KOPT-K1 (cell line): ENCODE data around the gene SAMD4A.

Experiments
- H3K27ac ChIP-seq: fragments of 200-600 bp; sonication (generic); 2 replicates; pipeline ENCODE4 v1.5.1; 2016; ENCODE audit warnings: antibody characterized with exemption, mild to moderate bottlenecking, low read depth, low read length; ENCODE audit not compliant: poor library complexity, severe bottlenecking
- H3K36me3 ChIP-seq: fragments of 200-600 bp; sonication (generic); 2 replicates; pipeline ENCODE4 v1.5.1; 2017; ENCODE audit warnings: antibody characterized with exemption, mild to moderate bottlenecking, low read length, moderate library complexity; ENCODE audit not compliant: insufficient read depth
- H3K9me3 ChIP-seq: fragments of 200-600 bp; sonication (generic); 2 replicates; pipeline ENCODE4 v1.5.1; 2017; ENCODE audit warnings: antibody characterized with exemption, low read length, mild to moderate bottlenecking; ENCODE audit not compliant: insufficient read depth, poor library complexity, severe bottlenecking

Gene SAMD4A

GRCh38 chr14:54645639-54646038 is 78.7 kb downstream of the SAMD4A start:
- H3K36me3 ChIP-seq: no peaks in the 10 kb centered on the region
- no peaks in the 10 kb centered on the region for H3K9me3 ChIP-seq

GRCh38 chr14:54646626-54647025 is 79.7 kb downstream of the SAMD4A start:
- H3K9me3 ChIP-seq: no peaks in the 10 kb centered on the region
- H3K36me3 ChIP-seq: no peaks in the 10 kb centered on the region
- H3K27ac ChIP-seq: no peak overlapping the region

More at GRCh38 chr14:54645639-54646038, 78.7 kb downstream of the SAMD4A start:
- H3K27ac ChIP-seq: no peak overlapping the region

DNA sequence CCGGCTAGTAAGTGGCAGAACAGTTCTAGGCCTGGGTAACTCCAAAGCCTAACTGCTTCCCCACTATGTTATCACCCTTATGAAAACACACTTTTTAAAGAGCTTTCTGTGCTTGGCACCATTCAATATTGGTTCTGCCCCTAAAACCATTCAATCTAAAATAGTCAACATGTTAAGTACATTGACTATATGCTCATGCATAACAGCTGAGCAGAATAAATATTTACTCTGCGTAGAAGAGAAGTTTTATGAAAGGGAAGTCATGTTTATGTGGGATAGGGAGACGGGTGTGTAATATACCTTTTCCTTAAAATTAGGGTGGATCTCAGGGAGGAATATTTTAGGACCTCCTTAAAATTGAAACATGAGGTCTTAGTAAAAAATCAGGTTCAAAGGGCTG is 80.5 kb downstream of the SAMD4A start:
- H3K9me3 ChIP-seq: no peaks in the 10 kb centered on the region
- no peaks in the 10 kb centered on the region for H3K36me3 ChIP-seq
- H3K27ac ChIP-seq: no peak overlapping the region

DNA sequence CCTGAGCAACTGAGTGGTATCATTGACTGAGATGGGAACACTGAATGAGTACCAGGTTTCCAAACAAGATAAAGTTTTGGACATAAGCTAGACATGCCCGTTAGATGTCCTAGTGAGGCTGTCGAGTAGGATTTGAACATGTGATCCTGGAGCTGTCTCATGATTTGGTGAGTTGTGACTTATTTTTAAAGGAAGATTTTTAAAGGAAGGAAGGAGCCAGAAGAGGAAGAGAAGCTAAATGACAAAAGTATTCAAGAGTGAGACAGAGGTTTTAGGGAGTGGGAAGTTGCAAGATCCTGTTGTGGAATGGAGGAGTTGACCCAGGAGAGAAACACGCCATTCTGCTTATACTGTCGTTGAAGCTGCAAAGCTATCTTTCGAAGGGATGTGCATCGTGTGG is 82.1 kb downstream of the SAMD4A start:
- H3K9me3 ChIP-seq: no peaks in the 10 kb centered on the region
- H3K36me3 ChIP-seq: no peaks in the 10 kb centered on the region
- no peak overlapping the region for H3K27ac ChIP-seq

GRCh38 chr14:54650331-54650958 is 83.5 kb downstream of the SAMD4A start:
- no peaks in the 10 kb centered on the region for H3K36me3 ChIP-seq
- H3K27ac ChIP-seq: no peak overlapping the region
- no peaks in the 10 kb centered on the region for H3K9me3 ChIP-seq

GRCh38 chr14:54650959-54651351 is 84.0 kb downstream of the SAMD4A start:
- no peaks in the 10 kb centered on the region for H3K9me3 ChIP-seq
- no peaks in the 10 kb centered on the region for H3K36me3 ChIP-seq
- H3K27ac ChIP-seq: no peak overlapping the region

DNA sequence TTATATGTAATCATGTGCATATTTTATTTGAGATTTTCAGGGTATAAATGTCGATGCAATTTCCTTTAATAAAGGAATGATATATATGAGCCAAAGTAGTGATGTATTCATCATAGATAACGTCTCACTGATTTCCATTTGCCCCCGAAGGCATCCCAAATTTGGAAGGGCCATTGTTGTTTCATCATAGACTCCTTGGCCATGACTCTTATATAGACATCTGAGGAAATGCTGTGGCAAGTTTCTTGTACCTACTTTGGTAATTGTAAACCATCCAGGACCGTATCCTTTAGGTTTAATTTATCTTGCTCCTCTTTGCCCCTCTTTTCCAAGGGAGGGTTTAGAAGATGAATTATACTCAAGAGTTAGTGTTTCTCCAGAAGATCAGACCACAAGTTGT is 84.7 kb downstream of the SAMD4A start:
- H3K9me3 ChIP-seq: no peaks in the 10 kb centered on the region
- no peak overlapping the region for H3K27ac ChIP-seq
- no peaks in the 10 kb centered on the region for H3K36me3 ChIP-seq

- no peaks in the 10 kb centered on the region for H3K9me3 ChIP-seq
- no peaks in the 10 kb centered on the region for H3K36me3 ChIP-seq
- no peak overlapping the region for H3K27ac ChIP-seq
Observed at GRCh38 chr14:54652188-54652587, 85.3 kb downstream of the SAMD4A start.

- Histone ChIP-seq H3K9me3 (no peaks in the 10 kb centered on the region), H3K27ac (no peak overlapping the region), H3K36me3 (no peaks in the 10 kb centered on the region)
Observed at GRCh38 chr14:54652605-54653052, 85.7 kb downstream of the SAMD4A start.

- no peak overlapping the region for H3K27ac ChIP-seq
- no peaks in the 10 kb centered on the region for H3K36me3 ChIP-seq
- H3K9me3 ChIP-seq: no peaks in the 10 kb centered on the region
Observed at GRCh38 chr14:54653712-54654469, 87.0 kb downstream of the SAMD4A start.

DNA sequence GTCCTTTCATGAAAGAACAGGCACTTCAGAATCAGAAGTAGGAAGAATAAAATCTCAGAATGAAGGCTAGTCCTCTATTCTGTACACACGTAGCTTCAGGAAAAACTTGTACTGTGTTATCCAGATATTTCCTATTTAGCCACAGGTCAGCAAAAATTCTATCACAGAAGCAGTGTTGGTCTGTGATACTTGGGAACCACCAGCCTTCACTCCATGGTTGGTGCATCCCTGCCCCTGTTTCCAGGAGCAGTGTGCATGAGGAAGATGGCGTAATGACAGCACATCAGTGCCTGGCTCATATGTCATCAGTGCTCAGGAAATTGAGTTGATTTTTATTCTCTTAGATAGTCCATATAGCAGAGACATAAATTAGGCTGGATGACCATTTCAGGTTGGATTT is 87.7 kb downstream of the SAMD4A start:
- Histone ChIP-seq H3K36me3 (no peaks in the 10 kb centered on the region), H3K9me3 (no peaks in the 10 kb centered on the region), H3K27ac (no peak overlapping the region)

GRCh38 chr14:54658836-54659235 is 91.9 kb downstream of the SAMD4A start:
- Histone ChIP-seq H3K27ac (no peak overlapping the region), H3K36me3 (no peaks in the 10 kb centered on the region), H3K9me3 (no peaks in the 10 kb centered on the region)

DNA sequence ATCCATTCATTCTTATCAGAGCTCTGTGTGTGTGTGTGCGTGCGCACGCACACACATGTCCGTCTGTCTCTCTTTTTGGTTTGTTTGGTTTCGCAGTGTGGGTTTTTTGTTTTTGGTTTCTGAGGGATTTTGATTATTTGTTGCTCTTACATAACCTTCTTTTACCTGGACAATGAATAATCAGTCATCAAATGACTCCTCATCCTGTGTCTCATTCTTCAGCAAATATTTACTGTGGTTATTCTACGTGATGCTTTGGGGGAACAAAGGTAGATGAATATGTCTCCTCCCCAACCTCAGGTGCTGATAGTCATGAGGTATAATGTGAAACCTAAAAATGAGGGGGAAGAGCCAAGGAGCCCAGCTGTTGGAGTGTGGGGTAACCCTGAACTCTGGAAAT is 92.4 kb downstream of the SAMD4A start:
- Histone ChIP-seq H3K9me3 (no peaks in the 10 kb centered on the region), H3K27ac (no peak overlapping the region), H3K36me3 (no peaks in the 10 kb centered on the region)

DNA sequence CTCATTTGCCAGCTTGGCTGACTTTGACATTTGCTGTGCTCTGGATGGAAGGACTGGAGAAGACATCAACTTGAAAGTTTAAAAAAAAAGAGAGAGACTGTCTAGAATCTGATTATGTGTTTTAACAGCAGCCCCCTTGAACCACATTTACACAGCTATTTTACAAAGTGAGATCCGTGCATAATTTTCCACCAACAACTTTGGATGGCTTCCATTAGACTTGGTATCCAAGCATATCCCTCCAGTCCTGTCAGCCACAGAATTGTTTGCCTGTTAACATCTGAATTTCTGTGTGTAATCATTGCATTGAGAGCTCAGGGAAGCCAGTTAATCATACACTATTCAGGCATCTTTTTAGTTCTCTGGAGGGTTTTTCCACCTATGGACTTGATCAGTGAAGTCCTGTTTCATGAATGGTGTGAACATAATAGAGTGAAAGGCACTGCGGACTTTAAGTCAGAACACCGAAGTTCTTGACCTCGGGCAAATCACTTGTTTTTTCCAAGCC is 93.7 kb downstream of the SAMD4A start:
- H3K27ac ChIP-seq: no peak overlapping the region
- no peaks in the 10 kb centered on the region for H3K36me3 ChIP-seq
- no peaks in the 10 kb centered on the region for H3K9me3 ChIP-seq

- Histone ChIP-seq H3K9me3 (no peaks in the 10 kb centered on the region), H3K27ac (no peak overlapping the region), H3K36me3 (no peaks in the 10 kb centered on the region)
Observed at GRCh38 chr14:54662491-54663133, 95.7 kb downstream of the SAMD4A start.
